Neural cell (in vitro differentiated cells): Measurements from ENCODE around the gene ADAT3. TPM values are rescaled to one million over a fixed set of nuclear protein-coding genes. Genes with fewer than 3 reads are reported as not detected.
A peak's percentile ranks its signal among the peaks of the same experiment; 100 is the strongest.

Experiments
- H2AFZ ChIP-seq: fragments of 200-600, 300-800 bp; sonication (generic), shearing (Covaris generic); 2 replicates; pipeline ENCODE4 v1.6.0; 2014; ENCODE audit warnings: low read depth, mild to moderate bottlenecking, antibody characterized with exemption, low read length, moderate library complexity
- H3F3A ChIP-seq: fragments of 200-600 bp; shearing (Covaris generic); 2 replicates; pipeline ENCODE4 v1.6.1; 2016; ENCODE audit warnings: mild to moderate bottlenecking, moderate library complexity, mixed read lengths, antibody characterized with exemption, low read length; ENCODE audit not compliant: insufficient read depth, poor library complexity, severe bottlenecking
- H3K27ac ChIP-seq: fragments of 200-600, 300-800 bp; sonication (generic), shearing (Covaris generic); 2 replicates; pipeline ENCODE4 v1.5.1; 2014; ENCODE audit warnings: mild to moderate bottlenecking, low read length, moderate library complexity
- H3K27me3 ChIP-seq: fragments of 300-800, 200-600 bp; sonication (generic), shearing (Covaris generic); 2 replicates; pipeline ENCODE4 v1.6.0; 2014; ENCODE audit warnings: mild to moderate bottlenecking, low read depth, low read length, moderate library complexity; ENCODE audit not compliant: insufficient read depth
- H3K36me3 ChIP-seq: fragments of 300-800, 200-600 bp; sonication (generic), shearing (Covaris generic); 2 replicates; pipeline ENCODE4 v1.5.1; 2014; ENCODE audit warnings: mild to moderate bottlenecking, antibody characterized with exemption, low read length, moderate library complexity; ENCODE audit not compliant: insufficient read depth
- H3K4me2 ChIP-seq: fragments of 300-800, 200-600 bp; sonication (generic), shearing (Covaris generic); 2 replicates; pipeline ENCODE4 v1.6.0; 2014; ENCODE audit warnings: mild to moderate bottlenecking, low read length
- H3K4me3 ChIP-seq: fragments of 300-800, 200-600 bp; sonication (generic), shearing (Covaris generic); 2 replicates; pipeline ENCODE4 v1.5.1; 2014; ENCODE audit warnings: mild to moderate bottlenecking, low read length, moderate library complexity
- H3K79me2 ChIP-seq: fragments of 200-600 bp; shearing (Covaris generic); replicated peaks from 2 replicates; pipeline ENCODE4 v1.6.0; 2014; ENCODE audit warnings: mild to moderate bottlenecking, low read length, moderate library complexity; ENCODE audit not compliant: insufficient read depth
- H3K9ac ChIP-seq: fragments of 300-800, 200-600 bp; sonication (generic), shearing (Covaris generic); 2 replicates; pipeline ENCODE4 v1.6.1; 2016; ENCODE audit warnings: mild to moderate bottlenecking, low read length, mixed read lengths
- H3K9me2 ChIP-seq: fragments of 200-600 bp; shearing (Covaris generic); 2 replicates; pipeline ENCODE4 v1.6.1; 2016; ENCODE audit warnings: mild to moderate bottlenecking, low read length, mixed read lengths; ENCODE audit not compliant: insufficient read depth
- H3K9me3 ChIP-seq: fragments of 200-600, 300-800 bp; sonication (generic), shearing (Covaris generic); 2 replicates; pipeline ENCODE4 v1.6.1; 2016; ENCODE audit warnings: mild to moderate bottlenecking, mixed run types, low read length, moderate library complexity, mixed read lengths
- H4K20me1 ChIP-seq: fragments of 200-600 bp; shearing (Covaris generic); 2 replicates; pipeline ENCODE4 v1.6.1; 2016; ENCODE audit warnings: mild to moderate bottlenecking, mixed run types; ENCODE audit not compliant: insufficient read depth
- CTCF ChIP-seq: fragments of 450-650 bp; IDR thresholded peaks from 2 replicates; pipeline ENCODE4 v1.5.1; 2014; ENCODE audit warnings: antibody characterized with exemption, mild to moderate bottlenecking, moderate library complexity; ENCODE audit not compliant: poor library complexity, severe bottlenecking
- EP300 ChIP-seq: fragments of 450-650 bp; conservative IDR thresholded peaks from 2 replicates; pipeline ENCODE4 v1.6.1; 2014; ENCODE audit warnings: antibody characterized with exemption, mild to moderate bottlenecking, moderate library complexity; ENCODE audit not compliant: poor library complexity, severe bottlenecking
- EZH2 ChIP-seq: fragments of 200-600, 300-800 bp; shearing (Covaris generic), sonication (generic); IDR thresholded peaks from 2 replicates; pipeline ENCODE4 v1.6.1; 2014; ENCODE audit warnings: antibody characterized with exemption, low read length, borderline replicate concordance, mild to moderate bottlenecking; ENCODE audit not compliant: insufficient read depth, poor library complexity, severe bottlenecking
- MXI1 ChIP-seq: fragments of 450-650 bp; conservative IDR thresholded peaks from 2 replicates; pipeline ENCODE4 v1.6.1; 2014; ENCODE audit warnings: antibody characterized with exemption, mild to moderate bottlenecking; ENCODE audit not compliant: poor library complexity, severe bottlenecking
- POLR2AphosphoS5 ChIP-seq: IDR thresholded peaks from 2 replicates; pipeline ENCODE4 v1.6.1; 2012
- RAD21 ChIP-seq: fragments of 450-650 bp; conservative IDR thresholded peaks from 2 replicates; pipeline ENCODE4 v1.6.1; 2014; ENCODE audit warnings: antibody characterized with exemption, mild to moderate bottlenecking, moderate library complexity
- REST ChIP-seq: IDR thresholded peaks from 2 replicates; pipeline ENCODE4 v1.6.1; 2012; ENCODE audit warnings: borderline replicate concordance
- SMC3 ChIP-seq: fragments of 450-650 bp; conservative IDR thresholded peaks from 2 replicates; pipeline ENCODE4 v1.6.1; 2014; ENCODE audit warnings: antibody characterized with exemption, mild to moderate bottlenecking, moderate library complexity; ENCODE audit not compliant: poor library complexity
- TAF1 ChIP-seq: IDR thresholded peaks from 2 replicates; pipeline ENCODE4 v1.6.1; 2012; ENCODE audit warnings: low read depth
- polyA plus RNA-seq: library from polyadenylated mRNA; depleted of rRNA; stranded (reverse); fragments of >200 nt; gene quantifications from 2 replicates; pipeline ENCODE4 v1.2.3, GENCODE V29; 2014

The ADAT3 gene
- polyA plus RNA-seq, 1 donor from 2014 or later = 1.6 TPM

GRCh38 chr19:1904860-1905109, 414 bp upstream of the ADAT3 start:
- peak overlapping the region; percentile 85 for H3K9ac ChIP-seq
- H3K9me3 ChIP-seq = no peaks in the 10 kb centered on the region
- peak overlapping the region; percentile 67 for H3K4me3 ChIP-seq
- H3K79me2 ChIP-seq = peaks cover 12% of the 10 kb centered on the region
- H2AFZ ChIP-seq = no peak overlapping the region
- H3F3A ChIP-seq = no peaks in the 10 kb centered on the region
- no peaks in the 10 kb centered on the region for H3K9me2 ChIP-seq
- H4K20me1 ChIP-seq = no peaks in the 10 kb centered on the region
- H3K27me3 ChIP-seq = no peaks in the 10 kb centered on the region
- no peaks in the 10 kb centered on the region for H3K36me3 ChIP-seq
- TF ChIP-seq SMC3 (no peak), POLR2AphosphoS5 (no peak), EZH2 (no peak), REST (no peak), EP300 (no peak), MXI1 (no peak), TAF1 (no peak), RAD21 (no peak), CTCF (no peak)
- H3K27ac ChIP-seq = peak overlapping the region; percentile 45
- H3K4me2 ChIP-seq = no peak overlapping the region

- Histone ChIP-seq H2AFZ (peak overlapping the region; percentile 62), H3K9ac (peak overlapping the region; percentile 85), H4K20me1 (no peaks in the 10 kb centered on the region), H3K9me3 (no peaks in the 10 kb centered on the region), H3K4me2 (peak overlapping the region; percentile 69), H3F3A (no peaks in the 10 kb centered on the region), H3K36me3 (no peaks in the 10 kb centered on the region), H3K9me2 (no peaks in the 10 kb centered on the region), H3K4me3 (peak overlapping the region; percentile 67), H3K27me3 (no peaks in the 10 kb centered on the region), H3K79me2 (peaks cover 12% of the 10 kb centered on the region), H3K27ac (peak overlapping the region; percentile 93)
- TF ChIP-seq REST (no peak), TAF1 (no peak), POLR2AphosphoS5 (no peak), MXI1 (no peak), RAD21 (no peak), SMC3 (no peak), EP300 (no peak), EZH2 (no peak), CTCF (no peak)
Measured at GRCh38 chr19:1905863-1906375, 720 bp downstream of the ADAT3 start.
